B cell (primary cell): ENCODE results near the gene MAPKBP1. TPM values are rescaled to one million over a fixed set of nuclear protein-coding genes. Genes with fewer than 3 reads are reported as not detected.

Source experiments
- ATAC-seq: fragments of 200-7000 bp; cut with Tn5 transposase; one replicate; pipeline ENCODE4 v1.10.0; 2021; ENCODE audit warnings: low read depth, mild to moderate bottlenecking, moderate number of reproducible peaks, moderate library complexity
- CTCF ChIA-PET: fragments of 350-600 bp; sonication (Branson Sonifier 250); formaldehyde crosslinking; loops from one replicate; lab custom pipeline; 2021; ENCODE audit warnings: antibody characterized with exemption, inconsistent platforms; lab: Charles Lee
- POLR2A ChIA-PET: fragments of 350-600 bp; sonication (Branson Sonifier 250); formaldehyde crosslinking; loops from one replicate; lab custom pipeline; 2021; ENCODE audit warnings: antibody characterized with exemption; lab: Charles Lee
- DNase-seq: peaks from one replicate; pipeline ENCODE4 v3.0.0; 2013
- H2AFZ ChIP-seq: 2 replicates; pipeline ENCODE4 v1.6.1; 2012; ENCODE audit warnings: mild to moderate bottlenecking, low read depth, low read length; ENCODE audit not compliant: insufficient read depth, poor library complexity, severe bottlenecking
- H3K27ac ChIP-seq, 2 donors: 1 replicate in 1 of 2; 2 replicates in 1 of 2; pipeline ENCODE4 v1.5.1; 2012 to 2013; ENCODE audit warnings: low read length in 2 of 2, mild to moderate bottlenecking in 2 of 2, moderate library complexity in 1 of 2
- H3K27me3 ChIP-seq, 4 experiments: fragments of 200-600 bp in 1 of 4; sonication (generic) in 1 of 4; replicated peaks in 1 of 4; 1 replicate in 2 of 4; 2 replicates in 2 of 4; pipeline versions ENCODE4 v1.6.1 to v1.7.0; 2013 to 2016; ENCODE audit warnings: low read length in 3 of 4, mild to moderate bottlenecking in 2 of 4, mixed read lengths in 1 of 4, moderate library complexity in 1 of 4; ENCODE audit not compliant: insufficient read depth in 4 of 4, control insufficient read depth in 3 of 4; ENCODE audit errors: control extremely low read depth in 1 of 4
- H3K36me3 ChIP-seq, 2 experiments: replicated peaks in 1 of 2; 1 replicate in 1 of 2; 2 replicates in 1 of 2; pipeline versions ENCODE4 v1.6.1 to v1.7.1; 2013; ENCODE audit warnings: low read length in 1 of 2; ENCODE audit not compliant: insufficient read depth in 2 of 2, control insufficient read depth in 1 of 2; ENCODE audit errors: control extremely low read depth in 1 of 2, extremely low read depth in 1 of 2
- H3K4me1 ChIP-seq, 2 donors: fragments of 200-600 bp in 1 of 2; sonication (generic) in 1 of 2; 1 replicate in 1 of 2; 2 replicates in 1 of 2; pipeline versions ENCODE4 v1.5.1 to v1.6.1; 2013 to 2017; ENCODE audit warnings: low read length in 2 of 2; ENCODE audit not compliant: control insufficient read depth in 2 of 2, insufficient read depth in 2 of 2
- H3K4me2 ChIP-seq: replicated peaks from 2 replicates; pipeline ENCODE3; 2012; ENCODE audit warnings: mild to moderate bottlenecking, low read depth, low read length; ENCODE audit not compliant: poor library complexity, severe bottlenecking
- H3K4me3 ChIP-seq, 5 experiments: fragments of 200-600 bp in 1 of 5; sonication (generic) in 1 of 5; 1 replicate in 3 of 5; 2 replicates in 2 of 5; pipeline versions ENCODE4 v1.5.1 to v1.7.0; 2011 to 2016; ENCODE audit warnings: low read length in 4 of 5, mild to moderate bottlenecking in 4 of 5, low read depth in 2 of 5, control low read depth in 1 of 5, moderate library complexity in 1 of 5; ENCODE audit not compliant: insufficient read depth in 1 of 5; ENCODE audit errors: control extremely low read depth in 1 of 5, extremely low read depth in 1 of 5
- H3K79me2 ChIP-seq: fragments of 200-600 bp; sonication (generic); one replicate; pipeline ENCODE4 v1.6.0; 2016; ENCODE audit warnings: low read length; ENCODE audit not compliant: control insufficient read depth, insufficient read depth
- H3K9ac ChIP-seq: fragments of 200-600 bp; sonication (generic); 2 replicates; pipeline ENCODE4 v1.6.1; 2017; ENCODE audit warnings: mild to moderate bottlenecking, low read length, moderate library complexity
- H3K9me3 ChIP-seq, 3 donors: one replicate each; pipeline versions ENCODE4 v1.6.1 to v1.7.1; 2013; ENCODE audit warnings: low read length in 2 of 3; ENCODE audit not compliant: control insufficient read depth in 2 of 3, insufficient read depth in 1 of 3; ENCODE audit errors: control extremely low read depth in 1 of 3
- H4K20me1 ChIP-seq: 2 replicates; pipeline ENCODE4 v1.6.0; 2012; ENCODE audit warnings: mild to moderate bottlenecking, low read length; ENCODE audit not compliant: insufficient read depth, control insufficient read depth, poor library complexity, severe bottlenecking
- H3K27ac Mint-ChIP-seq: one replicate; pipeline ENCODE4 v1.8.0; 2021; ENCODE audit warnings: mixed read lengths
- H3K27me3 Mint-ChIP-seq: one replicate; pipeline ENCODE4 v1.8.0; 2021; ENCODE audit warnings: mixed read lengths
- H3K4me1 Mint-ChIP-seq: one replicate; pipeline ENCODE4 v1.8.0; 2021; ENCODE audit warnings: mixed read lengths
- H3K4me3 Mint-ChIP-seq: one replicate; pipeline ENCODE4 v1.8.0; 2021; ENCODE audit warnings: mixed read lengths
- H3K9me3 Mint-ChIP-seq: one replicate; pipeline ENCODE4 v1.8.0; 2022; ENCODE audit warnings: mixed read lengths; ENCODE audit not compliant: insufficient read depth
- CTCF ChIP-seq: fragments of 200-600 bp; IDR thresholded peaks from one replicate; pipeline ENCODE4 v1.8.0; 2022; ENCODE audit warnings: antibody characterized with exemption, mild to moderate bottlenecking
- EZH2 ChIP-seq: IDR thresholded peaks from 2 replicates; pipeline ENCODE4 v1.6.1; 2012; ENCODE audit warnings: borderline replicate concordance, low read depth, mild to moderate bottlenecking, moderate library complexity, low read length; ENCODE audit not compliant: insufficient read depth, poor library complexity, severe bottlenecking
- WGBS: methylation state at CpG from one replicate; pipeline ENCODE4 v1.1.5; 2013; ENCODE audit warnings: missing lambda C conversion rate; ENCODE audit not compliant: insufficient coverage; 5-methylcytosine and 5-hydroxymethylcytosine counted together
- intact Hi-C: fragments of 100-400 bp; cut with micrococcal nuclease; formaldehyde crosslinking; loops from one replicate; pipeline ENCODE4 v1.10.0; 2022
- polyA plus RNA-seq: library from polyadenylated mRNA; depleted of rRNA; stranded (reverse); fragments of >200 nt; gene quantifications from 2 replicates; pipeline ENCODE4 v1.2.3, GENCODE V29; 2012
- total RNA-seq, 2 donors: library from RNA; stranded (reverse); fragments of 120-200 nt in 1 of 2; gene quantifications; 1 replicate in 1 of 2; 2 replicates in 1 of 2; pipeline versions ENCODE4 v1.2.3 to v1.2.4, GENCODE V29; 2013 to 2022

MAPKBP1 gene
- total and polyA plus RNA-seq, 2 donors (not counting 1 experiment from before 2014, with no cell fraction given), result 14.1 to 59.2 TPM

GRCh38 chr15:41801185-41801584, 26.9 kb downstream of the MAPKBP1 start:
- H2AFZ ChIP-seq, result no peak overlapping the region
- H3K4me1 Mint-ChIP-seq, result peaks cover 6% of the 10 kb centered on the region
- no peak overlapping the region for H3K4me3 ChIP-seq
- DNase-seq (no peak), ATAC-seq (no peak)
- no peak overlapping the region for H3K4me3 Mint-ChIP-seq
- intact Hi-C loops, result no loop called here
- H3K9ac ChIP-seq, result no peak overlapping the region
- H3K27me3 ChIP-seq, result no peaks in the 10 kb centered on the region
- no peak for TF ChIP-seq CTCF
- TF ChIP-seq EZH2, result no peak
- H4K20me1 ChIP-seq, result no peaks in the 10 kb centered on the region
- CTCF ChIA-PET, result interaction anchor here (3.9 to 15.7 kb wide), 2 partner anchors 11 to 25 kb away, joined by 27 to 716 read pairs; partner anchors contain the start of gene MAPKBP1
- H3K27me3 Mint-ChIP-seq, result no peaks in the 10 kb centered on the region
- no peaks in the 10 kb centered on the region for H3K79me2 ChIP-seq
- no CpG with 5 or more reads among the region's 3 CpGs for WGBS
- POLR2A ChIA-PET, result no interaction called here
- H3K9me3 ChIP-seq, result no peaks in the 10 kb centered on the region
- no peak overlapping the region for H3K27ac Mint-ChIP-seq
- peaks cover 0 to 1% of the 10 kb centered on the region in 2 donors for H3K4me1 ChIP-seq
- H3K27ac ChIP-seq, result no peak overlapping the region
- H3K36me3 ChIP-seq, result peaks cover 0 to 15% of the 10 kb centered on the region in 2 experiments
- no peak overlapping the region for H3K4me2 ChIP-seq
- H3K9me3 Mint-ChIP-seq, result no peaks in the 10 kb centered on the region

- H3K36me3 ChIP-seq, result peaks cover 0 to 15% of the 10 kb centered on the region in 2 experiments
- DNase-seq (no peak), ATAC-seq (no peak)
- Mint-ChIP-seq H3K27me3 (no peaks in the 10 kb centered on the region), H3K4me1 (peaks cover 6% of the 10 kb centered on the region), H3K4me3 (no peak overlapping the region), H3K27ac (no peak overlapping the region), H3K9me3 (no peaks in the 10 kb centered on the region)
- no peak overlapping the region for H2AFZ ChIP-seq
- no peak overlapping the region for H3K27ac ChIP-seq
- POLR2A ChIA-PET, result interaction anchor here (0.7 kb wide), 1 partner anchor 22 kb away, joined by 3 read pairs; no protein-coding TSS in a partner anchor
- no peaks in the 10 kb centered on the region for H3K4me1 ChIP-seq
- H3K79me2 ChIP-seq, result no peaks in the 10 kb centered on the region
- CTCF ChIA-PET, result interaction anchor here (0.7 to 15.7 kb wide), 3 partner anchors 10 to 62 kb away, joined by 3 to 716 read pairs (median 27); partner anchors contain the start of gene MAPKBP1
- no peak overlapping the region for H3K4me2 ChIP-seq
- H3K27me3 ChIP-seq, result no peaks in the 10 kb centered on the region
- 100% methylated on average over 1 of the region's 3 CpGs for WGBS
- no peaks in the 10 kb centered on the region for H3K9me3 ChIP-seq
- H4K20me1 ChIP-seq, result no peaks in the 10 kb centered on the region
- TF ChIP-seq EZH2 (no peak), CTCF (no peak)
- intact Hi-C loops, result no loop called here
- H3K4me3 ChIP-seq, result no peak overlapping the region
- H3K9ac ChIP-seq, result no peak overlapping the region
Observed at GRCh38 chr15:41801850-41802455, 27.7 kb downstream of the MAPKBP1 start.
